PFSK-1 (cell line): ENCODE results near the gene TK2.

ENCODE experiments used
- POLR2AphosphoS5 ChIP-seq: IDR thresholded peaks from 2 replicates; pipeline ENCODE4 v1.6.1; 2012; ENCODE audit warnings: low read depth, mild to moderate bottlenecking, control low read depth, low read length, moderate library complexity
- SIN3A ChIP-seq: IDR thresholded peaks from 2 replicates; pipeline ENCODE4 v1.6.1; 2012; ENCODE audit warnings: mild to moderate bottlenecking, low read length, moderate library complexity, borderline replicate concordance; ENCODE audit not compliant: insufficient read depth
- TAF1 ChIP-seq: IDR thresholded peaks from 2 replicates; pipeline ENCODE4 v1.6.1; 2012; ENCODE audit warnings: low read length, control low read depth, borderline replicate concordance; ENCODE audit not compliant: insufficient read depth
- TF ChIP-seq, protein P1 (sequence below), 2 experiments: IDR thresholded peaks; 2 replicates each; pipeline versions ENCODE4 v1.6.1 to v1.8.0; 2011 to 2012; ENCODE audit warnings: low read depth in 2 of 2, low read length in 2 of 2, control low read depth in 1 of 2, inconsistent platforms in 1 of 2, mild to moderate bottlenecking in 1 of 2, moderate library complexity in 1 of 2; ENCODE audit not compliant: insufficient read depth in 1 of 2

DNA sequence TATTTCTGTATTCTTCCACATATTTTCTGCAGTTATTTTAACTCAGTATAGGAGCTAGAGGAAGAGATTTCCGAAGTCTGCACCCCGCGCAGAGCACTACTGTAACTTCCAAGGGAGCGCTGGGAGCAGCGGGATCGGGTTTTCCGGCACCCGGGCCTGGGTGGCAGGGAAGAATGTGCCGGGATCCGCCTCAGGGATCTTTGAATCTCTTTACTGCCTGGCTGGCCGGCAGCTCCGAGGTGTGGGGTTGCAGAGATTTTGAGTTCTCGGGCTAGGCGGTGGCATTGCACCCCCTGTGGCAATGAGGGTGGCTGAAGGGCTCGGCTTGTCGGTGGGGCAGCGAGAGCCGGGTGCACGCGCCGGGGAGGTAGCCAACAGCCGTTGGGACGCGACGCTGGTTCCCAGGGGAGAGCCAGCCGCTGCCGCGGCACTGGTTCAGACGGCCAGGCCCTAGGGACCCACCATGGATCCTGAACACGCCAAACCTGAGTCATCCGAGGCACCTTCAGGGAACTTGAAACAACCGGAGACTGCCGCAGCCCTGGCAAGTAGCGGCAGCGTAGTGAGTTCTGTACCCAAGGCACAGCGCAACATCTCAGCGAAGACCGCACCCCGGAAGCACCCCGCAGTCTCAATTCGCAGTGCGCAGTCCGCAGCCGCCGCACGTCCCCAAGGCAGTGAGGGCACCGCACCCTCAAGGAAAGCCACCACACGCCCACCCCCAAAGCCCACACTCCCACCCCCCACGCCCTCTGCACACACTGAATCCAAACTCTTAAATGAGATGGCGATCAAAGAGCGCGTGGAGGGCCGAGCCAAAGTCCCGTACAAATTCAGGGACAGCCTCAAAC is 16.4 kb upstream of the TK2 start, which contains the start of gene CMTM1:
- TF ChIP-seq TAF1 (no peak), POLR2AphosphoS5 (no peak), SIN3A (no peak)
- TF ChIP-seq, protein P1, sequence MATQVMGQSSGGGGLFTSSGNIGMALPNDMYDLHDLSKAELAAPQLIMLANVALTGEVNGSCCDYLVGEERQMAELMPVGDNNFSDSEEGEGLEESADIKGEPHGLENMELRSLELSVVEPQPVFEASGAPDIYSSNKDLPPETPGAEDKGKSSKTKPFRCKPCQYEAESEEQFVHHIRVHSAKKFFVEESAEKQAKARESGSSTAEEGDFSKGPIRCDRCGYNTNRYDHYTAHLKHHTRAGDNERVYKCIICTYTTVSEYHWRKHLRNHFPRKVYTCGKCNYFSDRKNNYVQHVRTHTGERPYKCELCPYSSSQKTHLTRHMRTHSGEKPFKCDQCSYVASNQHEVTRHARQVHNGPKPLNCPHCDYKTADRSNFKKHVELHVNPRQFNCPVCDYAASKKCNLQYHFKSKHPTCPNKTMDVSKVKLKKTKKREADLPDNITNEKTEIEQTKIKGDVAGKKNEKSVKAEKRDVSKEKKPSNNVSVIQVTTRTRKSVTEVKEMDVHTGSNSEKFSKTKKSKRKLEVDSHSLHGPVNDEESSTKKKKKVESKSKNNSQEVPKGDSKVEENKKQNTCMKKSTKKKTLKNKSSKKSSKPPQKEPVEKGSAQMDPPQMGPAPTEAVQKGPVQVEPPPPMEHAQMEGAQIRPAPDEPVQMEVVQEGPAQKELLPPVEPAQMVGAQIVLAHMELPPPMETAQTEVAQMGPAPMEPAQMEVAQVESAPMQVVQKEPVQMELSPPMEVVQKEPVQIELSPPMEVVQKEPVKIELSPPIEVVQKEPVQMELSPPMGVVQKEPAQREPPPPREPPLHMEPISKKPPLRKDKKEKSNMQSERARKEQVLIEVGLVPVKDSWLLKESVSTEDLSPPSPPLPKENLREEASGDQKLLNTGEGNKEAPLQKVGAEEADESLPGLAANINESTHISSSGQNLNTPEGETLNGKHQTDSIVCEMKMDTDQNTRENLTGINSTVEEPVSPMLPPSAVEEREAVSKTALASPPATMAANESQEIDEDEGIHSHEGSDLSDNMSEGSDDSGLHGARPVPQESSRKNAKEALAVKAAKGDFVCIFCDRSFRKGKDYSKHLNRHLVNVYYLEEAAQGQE (IDR thresholded peaks at IDR 0.05; ENCODE audit: insufficient read depth in 1 of 2, low read depth in 2 of 2, low read length in 2 of 2): no peak
